ENCODE measurements around the gene STX1B.
A peak's percentile ranks its signal among the peaks of the same experiment; 100 is the strongest.

The STX1B gene

DNA sequence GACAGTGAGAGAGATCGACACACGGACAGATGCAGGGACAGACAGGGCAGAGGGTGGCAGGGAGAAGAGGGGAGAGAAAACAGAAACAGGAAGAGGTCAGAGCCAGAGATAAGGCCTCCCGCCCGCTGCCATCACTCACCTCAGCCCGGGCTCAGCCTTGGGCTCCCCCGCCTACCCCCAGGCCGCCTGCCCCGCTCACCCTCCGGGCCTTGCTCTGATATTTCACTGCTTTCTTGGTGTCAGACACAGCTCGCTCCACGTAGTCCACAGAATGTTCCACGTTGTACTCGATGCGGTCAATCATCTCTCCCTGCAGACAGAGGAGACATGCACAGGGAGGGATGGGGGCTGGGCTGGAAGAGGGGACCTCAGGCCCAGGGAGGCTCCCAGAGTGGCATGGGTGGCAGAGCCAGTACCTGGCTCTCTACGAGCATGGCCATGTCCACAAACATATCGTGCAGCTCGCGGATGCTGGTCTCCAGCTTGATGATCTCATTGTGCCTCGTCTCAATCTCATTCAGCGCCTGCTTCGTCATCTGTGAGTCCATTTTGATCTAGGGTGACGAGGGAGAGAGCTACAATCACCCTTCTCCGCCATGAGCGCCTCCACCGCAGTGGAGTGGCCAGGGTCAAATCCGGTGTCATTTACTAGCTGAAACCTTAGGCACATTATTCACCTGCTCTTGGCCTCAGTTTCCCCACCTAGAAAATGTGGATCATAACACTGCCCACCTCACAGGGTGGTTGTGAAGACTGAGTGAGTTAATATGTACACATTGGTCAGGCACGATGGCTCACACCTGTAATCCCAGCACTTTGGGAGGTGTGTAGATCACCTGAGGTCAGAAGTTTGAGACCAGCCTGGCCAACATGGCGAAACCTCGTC is 17.3 kb downstream of the STX1B start:
- no peak for DNase-seq

DNA sequence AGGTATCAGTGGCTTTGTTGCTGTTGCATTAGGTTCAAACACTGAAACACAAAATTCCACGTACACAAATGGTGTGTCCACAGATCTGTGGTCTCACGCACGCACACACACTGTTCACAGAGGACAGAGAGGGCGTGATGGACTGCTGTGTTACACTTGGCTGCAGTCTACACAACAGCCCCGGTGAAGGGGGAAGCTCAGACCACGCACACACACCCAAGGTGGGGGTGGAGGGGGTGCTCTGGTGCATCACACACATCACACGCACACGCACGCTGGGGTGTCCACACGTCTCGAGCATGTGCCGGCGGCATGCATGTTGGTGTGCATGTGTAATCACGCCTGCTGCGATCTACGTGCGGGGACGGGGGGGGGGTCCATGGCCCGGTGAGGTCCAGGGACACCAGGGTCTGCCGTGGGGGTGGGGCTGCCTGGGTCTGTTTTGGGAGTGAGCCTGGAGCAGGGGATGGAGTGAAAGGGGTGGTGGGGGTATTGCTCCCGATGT is 18.1 kb downstream of the STX1B start:
- no peak for DNase-seq

DNA sequence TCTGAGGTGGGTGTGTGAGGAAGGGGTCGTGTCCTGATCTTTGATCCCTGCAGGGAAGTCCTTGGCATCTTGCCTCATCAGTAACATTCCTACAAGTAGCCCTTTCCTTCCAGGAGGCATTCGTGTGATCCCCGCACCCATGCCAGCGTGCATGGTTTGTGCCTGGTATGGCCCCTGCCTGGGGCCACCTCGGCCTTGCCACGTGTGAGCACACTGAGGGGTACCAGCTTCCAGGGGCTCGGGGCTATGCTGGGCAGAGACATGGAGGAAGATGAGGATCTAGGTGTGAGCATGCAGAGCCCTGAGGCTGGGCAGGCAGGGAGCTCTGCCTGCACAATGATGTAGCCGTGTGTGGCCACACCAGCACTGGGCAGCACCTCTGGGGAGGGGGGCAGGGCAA is 19.4 kb downstream of the STX1B start:
- no peak for DNase-seq

DNA sequence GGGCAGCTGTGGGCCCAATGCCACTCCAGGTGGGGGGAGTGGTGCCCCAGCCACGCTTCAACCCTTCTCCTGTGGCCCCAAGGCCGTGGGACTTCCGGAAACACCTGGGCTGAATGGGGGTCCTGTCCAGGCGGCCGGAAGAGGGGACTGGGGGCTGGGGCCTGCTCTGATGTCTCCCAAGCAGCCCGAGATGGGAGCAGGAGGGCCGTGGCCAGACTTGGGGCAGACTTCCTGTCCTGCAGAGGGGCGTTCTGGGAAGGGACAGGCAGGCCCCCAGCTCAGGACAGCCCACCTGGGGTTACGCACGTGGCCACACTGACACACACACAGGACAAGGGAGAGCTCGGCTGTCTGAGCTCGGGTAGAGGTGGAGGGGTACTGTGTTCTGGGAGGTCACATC is 20.3 kb downstream of the STX1B start:
- DNase-seq = no peak

DNA sequence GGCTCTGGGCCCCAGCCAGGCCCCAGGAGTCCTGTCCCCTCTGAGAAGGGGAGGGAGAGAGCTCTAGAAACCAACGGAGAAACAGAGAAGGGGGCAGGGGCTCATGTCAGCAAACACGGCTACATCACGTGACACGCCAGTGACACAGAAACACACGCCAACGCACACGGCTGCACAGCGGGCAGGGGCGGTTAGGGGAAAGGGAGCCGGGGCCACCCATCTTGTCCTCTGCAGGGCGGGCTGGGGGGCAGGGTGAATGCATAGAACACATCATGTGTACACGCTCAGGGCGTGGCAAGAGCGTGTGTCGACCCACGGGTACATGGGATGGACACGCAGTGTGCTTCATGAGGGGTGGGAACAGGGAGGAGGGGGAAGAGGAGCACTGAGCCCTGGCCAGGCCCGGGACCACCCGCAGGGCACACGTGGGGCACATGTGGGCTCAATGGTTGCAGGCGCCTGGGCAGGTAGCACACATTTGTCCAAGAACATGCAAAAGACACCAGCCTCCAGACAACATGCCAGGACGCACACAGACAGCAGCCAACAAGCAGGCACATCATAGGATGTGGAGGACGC is 20.9 kb downstream of the STX1B start:
- DNase-seq = no peak

DNA sequence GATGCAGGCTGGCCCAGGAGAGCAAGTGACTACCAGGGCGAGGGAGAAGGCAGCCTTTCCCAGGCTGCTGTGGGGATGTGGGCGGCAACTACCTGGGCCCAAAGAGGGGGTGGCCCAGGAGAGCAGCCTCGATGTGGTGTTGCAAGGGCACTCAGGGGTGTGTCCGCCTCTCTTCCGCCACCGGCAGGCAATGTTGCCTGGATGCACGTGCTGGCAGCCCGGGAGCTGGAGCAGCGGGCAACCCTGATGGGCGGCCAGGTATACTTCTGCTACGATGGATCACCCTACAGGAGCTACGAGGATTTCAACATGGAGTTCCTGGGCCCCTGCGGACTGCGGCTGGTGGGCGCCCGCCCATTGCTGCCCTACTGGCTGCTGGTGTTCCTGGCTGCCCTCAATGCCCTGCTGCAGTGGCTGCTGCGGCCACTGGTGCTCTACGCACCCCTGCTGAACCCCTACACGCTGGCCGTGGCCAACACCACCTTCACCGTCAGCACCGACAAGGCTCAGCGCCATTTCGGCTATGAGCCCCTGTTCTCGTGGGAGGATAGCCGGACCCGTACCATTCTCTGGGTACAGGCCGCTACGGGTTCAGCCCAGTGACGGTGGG is 22.8 kb downstream of the STX1B start:
- no peak for DNase-seq

DNA sequence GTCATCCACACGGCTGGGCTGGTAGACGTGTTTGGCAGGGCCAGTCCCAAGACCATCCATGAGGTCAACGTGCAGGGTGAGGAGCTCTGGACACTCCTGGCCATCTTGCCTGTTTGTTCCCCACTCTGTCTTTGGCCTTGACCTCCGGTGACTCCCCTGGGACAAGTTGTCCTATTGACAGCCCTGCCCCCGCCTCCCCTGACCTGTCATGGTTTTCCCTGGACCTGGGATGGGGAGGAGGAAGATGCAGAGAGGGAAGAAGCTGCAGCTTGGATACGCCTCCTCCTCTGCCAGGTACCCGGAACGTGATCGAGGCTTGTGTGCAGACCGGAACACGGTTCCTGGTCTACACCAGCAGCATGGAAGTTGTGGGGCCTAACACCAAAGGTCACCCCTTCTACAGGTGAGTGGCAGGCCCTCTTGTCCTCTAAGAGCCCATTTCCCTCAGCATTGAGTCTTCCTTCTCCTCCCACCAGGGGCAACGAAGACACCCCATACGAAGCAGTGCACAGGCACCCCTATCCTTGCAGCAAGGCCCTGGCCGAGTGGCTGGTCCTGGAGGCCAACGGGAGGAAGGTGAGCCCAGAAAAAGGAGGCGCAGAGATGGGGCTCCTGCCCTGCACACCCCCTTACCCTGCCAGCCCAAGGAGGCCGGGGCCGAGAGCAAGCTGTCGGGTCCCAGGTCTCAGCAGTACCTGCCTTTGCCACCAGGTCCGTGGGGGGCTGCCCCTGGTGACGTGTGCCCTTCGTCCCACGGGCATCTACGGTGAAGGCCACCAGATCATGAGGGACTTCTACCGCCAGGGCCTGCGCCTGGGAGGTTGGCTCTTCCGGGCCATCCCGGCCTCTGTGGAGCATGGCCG is 24.1 kb downstream of the STX1B start:
- no peak for DNase-seq

DNA sequence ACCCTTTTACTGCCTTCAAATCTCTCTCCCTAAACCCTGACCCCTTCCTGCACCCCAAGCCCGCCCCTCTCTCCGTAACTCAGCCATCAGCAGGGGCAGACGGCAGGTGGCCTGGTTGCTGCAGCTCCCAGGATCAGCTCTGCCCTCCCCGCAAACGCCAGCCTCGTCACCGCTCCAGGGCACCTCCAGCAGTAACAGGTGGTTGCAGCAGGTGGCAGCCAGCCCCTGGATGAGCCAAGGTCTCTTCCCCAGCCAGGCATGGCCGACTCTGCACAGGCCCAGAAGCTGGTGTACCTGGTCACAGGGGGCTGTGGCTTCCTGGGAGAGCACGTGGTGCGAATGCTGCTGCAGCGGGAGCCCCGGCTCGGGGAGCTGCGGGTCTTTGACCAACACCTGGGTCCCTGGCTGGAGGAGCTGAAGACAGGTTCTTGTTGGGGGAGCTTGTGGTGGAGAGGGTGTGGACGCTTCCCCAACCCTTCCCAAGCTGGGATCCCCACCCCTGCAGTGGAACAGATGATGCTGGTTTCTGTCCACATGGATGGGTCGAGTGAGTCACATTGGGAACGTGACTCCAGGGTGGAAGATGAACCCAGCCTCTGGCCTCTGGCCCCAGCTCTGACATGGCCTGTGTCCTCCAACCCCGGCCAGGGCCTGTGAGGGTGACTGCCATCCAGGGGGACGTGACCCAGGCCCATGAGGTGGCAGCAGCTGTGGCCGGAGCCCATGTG is 24.9 kb downstream of the STX1B start:
- no peak for DNase-seq

DNA sequence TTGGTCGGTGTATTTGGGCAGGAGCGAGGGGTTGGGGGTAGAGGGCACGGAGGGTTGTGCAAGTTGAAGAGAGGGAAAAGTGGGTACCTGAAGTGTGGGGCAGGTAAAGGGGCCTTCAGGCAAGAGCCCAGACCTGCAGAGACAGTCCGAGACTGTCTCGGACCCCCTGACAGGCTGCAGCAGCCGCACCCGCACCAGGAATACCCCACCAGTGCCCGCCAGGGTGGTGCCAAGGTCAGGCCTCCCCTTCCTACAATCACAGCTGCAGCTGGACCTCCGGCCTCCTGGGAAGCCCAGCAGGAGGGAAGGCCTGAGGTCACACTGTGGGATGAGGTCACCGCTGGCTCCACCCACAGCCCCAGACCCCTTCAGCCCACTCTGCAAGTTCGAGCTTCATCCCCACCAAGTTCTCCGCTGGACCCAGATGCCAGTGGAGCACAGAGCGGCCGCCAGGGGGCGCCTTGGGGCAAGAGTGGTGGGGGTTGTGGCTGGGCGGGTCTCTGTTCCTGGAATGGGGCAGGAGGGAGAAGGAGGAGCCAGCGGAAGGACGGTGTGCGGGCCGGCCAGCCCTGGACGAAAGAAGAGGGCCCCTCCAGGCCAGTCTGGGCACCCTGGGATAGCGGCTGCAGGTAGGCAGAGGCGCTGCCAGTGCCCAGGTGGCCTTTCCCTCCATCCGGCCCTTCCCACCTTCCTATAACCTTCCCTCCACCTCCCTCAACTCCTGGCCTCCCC is 25.6 kb downstream of the STX1B start, which contains the start of gene HSD3B7:
HSD3B7 (plus strand) TSS at position 539 of the 732 bp plus-strand sequence. CDS start 452 bp downstream, outside the sequence.
- DNase-seq = peak; percentile 63 to 72

DNA sequence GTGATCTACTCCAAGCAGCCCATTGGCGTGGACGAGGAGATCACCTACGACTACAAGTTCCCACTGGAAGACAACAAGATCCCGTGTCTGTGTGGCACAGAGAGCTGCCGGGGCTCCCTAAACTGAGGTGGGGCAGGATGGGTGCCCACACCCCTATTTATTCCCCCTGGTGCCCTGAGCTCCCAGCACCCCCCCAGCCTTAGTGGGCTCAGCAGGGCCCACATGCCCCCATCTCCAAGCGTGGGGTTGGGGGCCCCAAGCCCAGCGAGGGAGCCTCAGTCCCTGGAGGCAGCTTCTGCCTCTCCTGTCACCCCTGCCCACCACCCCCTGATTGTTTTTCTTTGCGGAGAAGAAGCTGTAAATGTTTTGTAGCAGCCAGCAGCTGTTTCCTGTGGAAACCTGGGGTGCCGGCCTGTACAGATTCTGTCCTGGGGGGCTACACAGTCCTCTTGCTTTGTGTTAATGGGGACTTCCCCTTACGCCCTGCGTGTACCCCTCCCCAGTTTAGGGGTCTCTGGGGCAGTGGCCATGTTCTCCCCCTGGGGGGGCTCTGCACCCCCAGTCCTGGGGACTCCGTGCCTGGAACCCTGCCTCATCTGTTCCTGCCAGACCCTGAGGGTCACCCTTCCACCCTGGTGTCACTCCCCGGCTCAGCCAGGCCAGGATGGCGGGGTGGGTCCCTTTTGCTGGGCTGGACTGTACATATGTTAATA is 26.4 kb downstream of the STX1B start:
- DNase-seq = no peak

DNA sequence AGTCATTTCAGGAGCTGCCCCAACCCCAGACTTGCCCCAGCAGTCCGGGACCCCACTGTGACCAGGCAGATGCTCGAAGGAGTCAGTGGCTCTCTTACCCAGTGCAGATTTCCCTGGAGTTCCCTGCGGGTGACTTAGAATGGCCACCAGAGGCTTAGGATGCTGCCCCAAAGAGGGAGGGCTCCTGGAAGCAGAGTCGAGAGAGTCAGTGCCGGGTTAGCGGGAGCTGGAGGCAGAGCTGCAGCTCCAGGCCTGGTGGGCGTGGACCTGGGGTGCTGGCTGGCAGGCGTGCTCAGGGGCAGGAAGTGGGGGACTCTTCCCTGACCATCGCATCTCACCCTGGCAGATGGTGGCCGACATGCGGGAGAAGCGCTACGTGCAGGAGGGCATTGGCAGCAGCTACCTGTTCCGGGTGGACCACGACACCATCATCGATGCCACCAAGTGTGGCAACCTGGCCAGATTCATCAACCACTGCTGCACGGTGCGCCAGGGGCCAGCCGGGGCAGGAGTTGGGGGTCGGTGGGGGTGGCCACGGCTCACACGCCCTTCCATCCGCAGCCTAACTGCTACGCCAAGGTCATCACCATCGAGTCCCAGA is 27.0 kb downstream of the STX1B start:
- DNase-seq = no peak

DNA sequence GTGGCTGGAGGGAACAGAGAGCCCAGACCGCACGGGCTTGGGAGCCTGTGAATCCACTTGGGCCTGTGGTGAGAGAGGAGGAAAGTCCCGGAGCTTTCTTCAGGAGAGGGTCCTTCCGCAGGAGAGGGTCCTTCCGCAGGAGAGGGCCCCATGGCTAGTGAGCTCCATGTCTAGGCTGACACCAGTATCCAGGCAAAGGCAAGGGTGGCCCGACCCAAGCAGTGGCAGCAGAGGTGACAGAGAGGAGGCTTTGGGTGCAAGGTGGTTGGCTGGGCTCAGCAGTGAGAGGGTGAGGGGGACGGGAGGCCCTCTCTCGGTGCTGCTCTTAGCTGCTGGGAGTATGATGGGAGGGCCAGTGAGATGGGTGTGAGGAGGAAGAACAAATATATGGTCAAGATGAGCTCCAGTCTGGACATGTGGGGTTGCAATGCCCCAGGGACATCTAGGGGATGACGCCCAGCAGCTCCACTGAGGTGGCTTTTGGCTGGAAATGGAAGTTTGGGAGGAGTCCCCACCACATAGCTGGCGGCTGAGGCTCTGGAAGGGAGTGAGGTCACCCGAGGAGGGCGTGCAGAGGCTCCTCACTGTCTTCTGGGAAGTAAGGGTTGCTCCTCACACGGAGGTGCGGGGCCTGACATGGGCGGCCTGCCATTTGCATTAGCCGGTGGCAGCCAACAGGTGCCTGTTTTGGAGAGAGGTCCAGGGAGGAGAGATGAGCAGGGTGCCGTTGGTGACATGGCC is 27.7 kb downstream of the STX1B start:
- DNase-seq = no peak

DNA sequence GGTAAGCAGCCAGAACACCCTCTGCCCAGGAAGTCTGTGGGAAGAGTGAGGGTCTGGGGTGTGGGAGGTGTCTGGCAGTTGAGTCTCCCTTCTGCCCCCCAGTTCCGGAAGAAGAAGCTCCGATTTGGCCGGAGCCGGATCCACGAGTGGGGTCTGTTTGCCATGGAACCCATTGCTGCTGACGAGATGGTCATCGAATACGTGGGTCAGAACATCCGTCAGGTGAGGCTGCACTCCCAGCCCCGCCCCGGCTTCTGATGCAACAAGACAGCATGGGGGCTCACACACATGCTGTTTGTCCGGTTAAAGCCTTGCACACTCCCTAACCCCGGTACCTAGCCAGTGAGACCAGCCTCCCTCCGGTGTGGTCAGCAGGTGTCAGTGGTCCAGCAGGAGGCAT is 29.5 kb downstream of the STX1B start:
- no peak for DNase-seq

DNA sequence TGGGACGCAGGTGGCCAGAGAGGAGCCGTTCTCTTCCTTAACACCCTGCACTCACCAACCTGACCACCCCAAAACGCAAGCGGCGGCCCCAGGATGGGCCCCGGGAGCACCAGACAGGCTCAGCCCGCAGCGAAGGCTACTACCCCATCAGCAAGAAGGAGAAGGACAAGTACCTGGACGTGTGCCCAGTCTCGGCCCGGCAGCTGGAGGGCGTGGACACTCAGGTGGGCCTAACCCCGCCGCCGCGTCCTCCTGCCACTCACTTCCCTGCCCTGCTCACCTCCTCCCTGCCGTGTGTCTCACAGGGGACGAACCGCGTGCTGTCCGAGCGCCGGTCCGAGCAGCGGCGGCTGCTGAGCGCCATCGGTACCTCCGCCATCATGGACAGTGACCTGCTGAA is 30.0 kb downstream of the STX1B start:
- DNase-seq = no peak

DNA sequence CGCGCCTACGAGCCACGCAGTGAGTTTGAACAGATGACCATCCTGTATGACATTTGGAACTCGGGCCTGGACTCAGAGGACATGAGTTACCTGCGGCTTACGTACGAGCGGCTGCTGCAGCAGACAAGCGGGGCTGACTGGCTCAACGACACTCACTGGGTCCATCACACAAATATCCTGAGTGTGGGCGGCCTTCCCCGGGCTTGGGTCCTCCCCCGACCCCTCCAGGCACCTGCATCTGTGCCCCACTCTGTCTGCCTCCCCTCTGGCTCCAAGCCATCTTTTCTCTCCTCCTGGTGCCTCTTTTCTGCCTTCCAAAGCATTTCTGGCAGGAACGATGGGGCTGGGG is 30.4 kb downstream of the STX1B start:
- DNase-seq = no peak

DNA sequence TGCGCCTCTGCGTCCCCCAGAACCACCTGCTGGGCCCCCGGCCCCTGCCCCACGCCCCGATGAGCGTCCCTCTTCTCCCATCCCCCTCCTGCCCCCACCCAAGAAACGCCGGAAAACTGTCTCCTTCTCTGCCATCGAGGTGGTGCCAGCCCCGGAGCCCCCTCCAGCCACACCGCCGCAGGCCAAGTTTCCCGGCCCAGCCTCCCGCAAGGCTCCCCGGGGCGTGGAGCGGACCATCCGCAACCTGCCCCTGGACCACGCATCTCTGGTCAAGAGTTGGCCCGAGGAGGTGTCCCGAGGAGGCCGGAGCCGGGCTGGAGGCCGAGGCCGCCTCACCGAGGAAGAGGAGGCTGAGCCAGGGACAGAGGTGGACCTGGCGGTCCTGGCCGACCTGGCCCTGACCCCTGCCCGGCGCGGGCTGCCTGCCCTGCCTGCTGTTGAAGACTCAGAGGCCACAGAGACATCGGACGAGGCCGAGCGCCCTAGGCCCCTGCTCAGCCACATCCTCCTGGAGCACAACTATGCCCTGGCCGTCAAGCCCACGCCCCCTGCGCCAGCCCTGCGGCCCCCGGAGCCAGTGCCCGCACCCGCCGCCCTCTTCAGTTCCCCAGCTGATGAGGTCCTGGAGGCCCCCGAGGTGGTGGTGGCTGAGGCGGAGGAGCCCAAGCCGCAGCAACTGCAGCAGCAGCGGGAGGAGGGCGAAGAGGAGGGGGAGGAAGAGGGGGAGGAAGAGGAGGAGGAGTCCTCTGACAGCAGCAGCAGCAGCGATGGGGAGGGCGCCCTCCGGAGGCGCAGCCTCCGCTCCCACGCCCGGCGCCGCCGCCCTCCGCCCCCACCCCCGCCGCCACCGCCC is 31.0 kb downstream of the STX1B start:
- no peak for DNase-seq

DNA sequence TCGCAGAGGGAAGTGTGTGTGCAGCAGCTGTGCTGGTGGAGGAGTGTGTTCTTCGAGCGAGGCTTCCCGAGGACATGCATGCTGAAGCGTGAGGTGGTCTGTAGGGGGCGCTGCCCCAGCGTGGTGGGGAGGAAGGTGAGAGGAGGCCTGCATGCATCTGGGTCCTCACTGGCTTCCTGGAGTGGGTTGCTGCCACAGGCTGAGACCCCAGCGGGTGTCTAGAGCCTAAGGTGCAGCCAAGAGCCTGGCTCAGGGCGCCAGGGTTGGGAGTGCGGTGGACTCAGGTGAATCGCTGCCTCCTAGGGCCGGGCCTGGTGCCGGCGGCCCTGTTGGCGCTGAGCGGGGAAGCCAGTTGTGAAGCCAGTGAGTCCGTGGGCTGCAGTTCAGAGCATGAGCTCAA is 32.9 kb downstream of the STX1B start:
- no peak for DNase-seq

DNA sequence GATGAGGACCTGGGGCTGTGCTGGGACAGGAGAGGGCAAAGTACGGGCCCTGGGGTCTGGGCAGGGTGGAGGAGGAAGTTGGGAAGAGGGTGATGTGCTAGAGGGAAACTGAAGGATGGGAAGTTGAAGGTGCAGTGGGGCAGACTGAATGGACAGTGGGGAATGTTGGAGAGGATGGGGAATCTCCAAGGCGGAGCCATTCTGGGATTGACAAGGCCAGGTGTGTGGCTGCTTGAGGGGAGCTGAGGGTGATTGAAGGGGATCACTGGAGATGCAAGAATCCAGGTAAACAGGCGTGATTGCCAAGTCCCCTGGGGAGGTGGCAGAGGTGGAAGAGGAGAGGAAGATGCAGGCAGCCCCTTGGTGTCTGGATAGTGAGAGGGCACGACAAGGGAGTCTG is 34.0 kb downstream of the STX1B start:
- no peak for DNase-seq

DNA sequence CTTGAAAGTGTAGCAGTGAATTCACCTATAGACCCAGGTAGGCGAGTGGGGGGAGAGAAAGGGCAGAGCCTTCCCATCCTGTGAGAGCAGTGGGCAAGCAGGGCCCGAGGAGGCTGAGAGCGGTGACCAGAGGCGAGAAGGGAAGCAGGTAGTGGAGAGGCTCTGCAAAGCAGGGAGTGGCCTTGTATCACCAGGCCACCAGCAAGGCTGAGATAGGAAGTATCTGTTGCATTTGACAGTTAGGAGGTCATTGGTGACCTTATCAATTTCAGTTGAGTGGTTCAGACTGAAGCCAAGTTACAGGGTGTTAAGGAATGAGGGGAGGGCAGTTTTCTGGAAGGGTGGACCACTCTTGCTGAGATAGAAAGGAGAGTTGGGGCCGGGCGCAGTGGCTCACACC is 36.1 kb downstream of the STX1B start:
- no peak for DNase-seq

Data from hippocampal formation (tissue), 2 donors.